HG03558 (cell line): ENCODE measurements around the gene SHANK3.

Experiments used
- ATAC-seq: cut with Tn5 transposase; IDR thresholded peaks from one replicate; pipeline ENCODE4 v1.9.1; 2021; ENCODE audit warnings: moderate number of reproducible peaks; ENCODE audit not compliant: unreplicated experiment; ENCODE audit errors: extremely low read depth

Gene SHANK3

GRCh38 chr22:50710886-50711285 is 38.3 kb downstream of the SHANK3 start:
- no peak for ATAC-seq

- ATAC-seq = no peak
Observed at GRCh38 chr22:50711446-50712340, 39.1 kb downstream of the SHANK3 start.

GRCh38 chr22:50712341-50713007 is 39.9 kb downstream of the SHANK3 start:
- ATAC-seq = no peak

DNA sequence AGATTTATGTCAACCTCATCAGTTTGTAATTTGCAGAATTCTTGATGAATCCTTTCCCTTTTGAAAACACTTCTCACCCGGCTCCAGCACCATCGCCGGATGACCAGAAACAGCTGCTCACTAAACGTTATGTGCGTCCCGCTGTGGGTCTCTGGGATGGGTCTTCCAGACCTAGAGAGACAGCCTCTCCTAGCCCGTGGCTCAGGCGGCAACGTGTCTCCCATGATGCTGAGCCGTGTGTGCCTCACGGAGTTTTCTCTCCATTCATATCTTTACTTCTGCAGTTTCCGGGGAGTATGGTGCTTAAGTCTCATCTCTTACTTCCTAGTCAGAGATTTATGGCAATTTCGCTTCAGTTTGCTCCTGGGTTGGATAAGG is 40.4 kb downstream of the SHANK3 start:
- ATAC-seq = no peak

DNA sequence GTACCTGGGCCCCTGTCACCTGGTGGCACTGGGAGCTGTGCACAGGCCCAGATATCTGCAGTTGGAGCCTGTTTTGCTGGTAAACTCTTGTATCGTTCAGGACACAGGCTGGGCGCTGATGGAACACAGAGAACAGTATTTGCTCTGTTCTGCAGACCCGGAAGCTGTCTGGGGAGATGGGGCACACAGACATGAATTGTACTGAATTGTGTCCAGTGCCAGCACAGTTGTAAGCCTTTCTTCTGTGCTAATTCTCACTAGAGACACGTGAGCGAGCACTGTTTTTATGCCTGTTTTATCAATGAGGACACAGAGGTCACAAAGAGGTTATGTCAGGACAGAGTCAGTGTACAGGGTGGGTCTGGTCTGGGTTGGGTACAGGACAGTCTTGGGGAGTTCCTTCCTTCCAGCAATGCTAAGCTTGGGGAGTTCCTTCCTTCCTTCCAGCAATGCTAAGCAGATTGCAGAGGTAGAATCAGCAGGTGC is 41.0 kb downstream of the SHANK3 start:
- no peak for ATAC-seq

GRCh38 chr22:50714150-50714549 is 41.5 kb downstream of the SHANK3 start:
- no peak for ATAC-seq

DNA sequence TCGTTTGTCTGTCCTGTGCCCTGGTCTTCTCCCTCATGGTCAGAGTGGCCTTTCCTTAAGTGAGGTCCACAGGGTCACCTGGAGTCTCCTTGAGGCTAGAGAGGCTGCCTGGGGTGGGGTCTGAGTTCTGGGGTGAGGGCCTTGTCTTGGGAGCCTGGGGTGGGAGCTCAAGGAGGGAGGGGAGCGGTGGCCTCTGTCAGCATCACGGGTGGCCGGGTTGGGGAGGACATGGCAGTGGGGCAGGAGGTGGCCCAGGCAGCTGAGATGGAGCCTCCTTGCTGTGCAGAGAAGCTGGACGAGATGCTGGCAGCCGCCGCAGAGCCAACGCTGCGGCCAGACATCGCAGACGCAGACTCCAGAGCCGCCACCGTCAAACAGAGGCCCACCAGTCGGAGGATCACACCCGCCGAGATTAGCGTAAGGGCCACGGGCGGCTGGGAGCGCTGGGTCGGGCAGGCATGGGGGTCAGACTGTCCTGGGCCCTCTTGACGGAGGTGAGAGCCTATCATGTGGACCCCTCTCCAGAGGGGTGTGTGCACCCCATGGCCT is 42.1 kb downstream of the SHANK3 start:
- ATAC-seq = no peak

GRCh38 chr22:50715250-50715649 is 42.6 kb downstream of the SHANK3 start:
- ATAC-seq = no peak

GRCh38 chr22:50715776-50716175 is 43.2 kb downstream of the SHANK3 start:
- no peak for ATAC-seq

DNA sequence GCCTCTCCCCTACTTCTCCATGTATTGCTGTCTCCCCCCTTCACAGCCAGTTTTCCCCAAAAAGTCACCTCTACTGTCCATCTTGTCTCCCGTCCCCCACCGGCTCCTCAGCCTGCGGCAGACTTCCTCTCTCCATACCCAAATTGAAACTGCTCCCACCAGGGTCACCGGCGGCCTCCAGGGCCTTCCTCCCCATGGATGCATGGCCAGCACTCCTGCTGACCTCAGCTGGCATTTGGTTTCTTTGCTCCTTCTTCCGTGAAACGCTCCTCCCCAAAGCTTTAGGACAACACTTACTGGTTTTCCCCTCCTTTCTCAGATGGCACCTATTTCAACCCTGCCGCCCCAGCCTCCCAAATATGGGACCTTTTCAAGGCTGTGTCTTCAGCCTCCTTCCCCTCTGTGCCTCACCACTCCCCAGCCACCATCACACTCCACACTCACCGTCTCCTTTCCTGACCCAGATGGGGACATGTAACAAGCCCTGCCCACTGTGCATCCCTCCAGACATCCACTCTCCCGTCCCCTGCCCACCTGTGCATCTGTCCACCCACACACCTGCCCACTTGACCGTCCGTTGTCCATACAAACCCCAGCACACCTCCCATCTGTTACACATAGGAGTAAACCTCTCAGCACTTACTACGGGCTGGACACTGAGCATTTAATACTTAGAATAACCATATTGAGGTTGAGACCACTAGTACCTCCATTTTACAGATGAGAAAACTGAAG is 43.8 kb downstream of the SHANK3 start:
- ATAC-seq = no peak

- ATAC-seq = no peak
Observed at GRCh38 chr22:50717709-50718351, 45.2 kb downstream of the SHANK3 start.

- ATAC-seq = no peak
Observed at GRCh38 chr22:50718352-50718709, 45.7 kb downstream of the SHANK3 start.

DNA sequence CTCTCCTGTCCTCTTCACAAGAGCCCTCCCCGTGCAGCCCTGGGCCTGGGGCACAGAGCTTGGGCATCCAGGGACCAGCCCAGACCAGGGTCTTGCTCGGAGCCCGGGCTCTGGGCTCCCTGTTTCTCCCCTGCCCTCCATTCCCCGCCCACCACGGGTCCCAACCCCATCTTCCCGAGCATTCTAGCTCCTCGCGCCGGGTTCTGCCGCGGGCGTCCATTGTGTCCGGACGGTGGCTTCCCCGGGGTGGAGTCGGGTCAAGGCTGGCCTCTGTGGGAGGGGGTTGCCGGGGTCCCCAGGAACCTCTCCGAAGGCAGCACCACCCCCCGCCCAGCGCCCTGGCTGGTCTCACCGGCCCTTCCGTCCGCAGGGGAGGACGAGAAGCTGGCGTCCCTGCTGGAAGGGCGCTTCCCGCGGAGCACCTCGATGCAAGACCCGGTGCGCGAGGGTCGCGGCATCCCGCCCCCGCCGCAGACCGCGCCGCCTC is 47.2 kb downstream of the SHANK3 start:
- no peak for ATAC-seq

GRCh38 chr22:50720301-50721256 is 48.0 kb downstream of the SHANK3 start:
- ATAC-seq = no peak

GRCh38 chr22:50721257-50721844 is 48.7 kb downstream of the SHANK3 start:
- no peak for ATAC-seq

GRCh38 chr22:50722048-50722701 is 49.6 kb downstream of the SHANK3 start:
- no peak for ATAC-seq
